Trophoblast cell (in vitro differentiated cells and primary cell): Measurements from ENCODE around the gene IRF6.

Experiments used
- DNase-seq, 2 donors: peaks; one replicate each; pipeline ENCODE4 v3.0.0-alpha.2; 2016
- H2AFZ ChIP-seq: 2 replicates; pipeline ENCODE4 v1.6.1; 2013; ENCODE audit warnings: low read length, moderate library complexity, mild to moderate bottlenecking; ENCODE audit not compliant: insufficient read depth, poor library complexity
- H2AK5ac ChIP-seq: 2 replicates; pipeline ENCODE4 v1.6.1; 2013; ENCODE audit warnings: mild to moderate bottlenecking, low read length
- H2BK120ac ChIP-seq: 2 replicates; pipeline ENCODE4 v1.6.1; 2013; ENCODE audit warnings: low read length, mild to moderate bottlenecking, moderate library complexity; ENCODE audit not compliant: insufficient read depth, poor library complexity
- H2BK12ac ChIP-seq: 2 replicates; pipeline ENCODE4 v1.6.1; 2013; ENCODE audit warnings: mild to moderate bottlenecking, low read length, moderate library complexity
- H2BK5ac ChIP-seq: 2 replicates; pipeline ENCODE4 v1.6.1; 2013; ENCODE audit warnings: low read length, low read depth, moderate library complexity, mild to moderate bottlenecking; ENCODE audit not compliant: poor library complexity
- H3K14ac ChIP-seq: 2 replicates; pipeline ENCODE4 v1.6.1; 2013; ENCODE audit warnings: mild to moderate bottlenecking, low read length
- H3K18ac ChIP-seq: 2 replicates; pipeline ENCODE4 v1.6.1; 2013; ENCODE audit warnings: mild to moderate bottlenecking, low read length
- H3K23ac ChIP-seq: 2 replicates; pipeline ENCODE4 v1.6.1; 2013; ENCODE audit warnings: low read length
- H3K27ac ChIP-seq: 2 replicates; pipeline ENCODE4 v1.5.1; 2013; ENCODE audit warnings: low read depth, mild to moderate bottlenecking, inconsistent platforms, low read length, moderate library complexity
- H3K27me3 ChIP-seq: 2 replicates; pipeline ENCODE4 v1.6.1; 2013; ENCODE audit warnings: inconsistent platforms, mild to moderate bottlenecking, low read length, moderate library complexity; ENCODE audit not compliant: insufficient read depth
- H3K36me3 ChIP-seq, 2 experiments: 1 replicate in 1 of 2; 2 replicates in 1 of 2; pipeline ENCODE4 v1.6.1; 2013; ENCODE audit warnings: low read length in 2 of 2, mild to moderate bottlenecking in 2 of 2, moderate library complexity in 1 of 2; ENCODE audit not compliant: insufficient read depth in 2 of 2, control insufficient read depth in 1 of 2
- H3K4ac ChIP-seq: 2 replicates; pipeline ENCODE4 v1.6.1; 2013; ENCODE audit warnings: low read depth, mild to moderate bottlenecking, low read length, moderate library complexity
- H3K4me1 ChIP-seq, 2 experiments: 1 replicate in 1 of 2; 2 replicates in 1 of 2; pipeline ENCODE4 v1.6.1; 2013; ENCODE audit warnings: low read length in 2 of 2, mild to moderate bottlenecking in 2 of 2, moderate library complexity in 1 of 2; ENCODE audit not compliant: insufficient read depth in 2 of 2, control insufficient read depth in 1 of 2
- H3K4me2 ChIP-seq: 2 replicates; pipeline ENCODE4 v1.6.1; 2013; ENCODE audit warnings: inconsistent platforms, mild to moderate bottlenecking, low read length, moderate library complexity
- H3K4me3 ChIP-seq: 2 replicates; pipeline ENCODE4 v1.5.1; 2013; ENCODE audit warnings: mild to moderate bottlenecking, low read depth, low read length, inconsistent platforms
- H3K79me1 ChIP-seq: one replicate; pipeline ENCODE4 v1.6.1; 2013; ENCODE audit warnings: low read length
- H3K79me2 ChIP-seq: 2 replicates; pipeline ENCODE4 v1.6.1; 2013; ENCODE audit warnings: low read length, mild to moderate bottlenecking; ENCODE audit not compliant: control insufficient read depth, insufficient read depth, poor library complexity
- H3K9ac ChIP-seq: 2 replicates; pipeline ENCODE4 v1.6.1; 2013; ENCODE audit warnings: mild to moderate bottlenecking, low read length
- H3K9me3 ChIP-seq: 2 replicates; pipeline ENCODE4 v1.6.1; 2013; ENCODE audit warnings: low read depth, mild to moderate bottlenecking, control low read depth, inconsistent platforms, low read length; ENCODE audit not compliant: insufficient read depth
- H4K12ac ChIP-seq: 2 replicates; pipeline ENCODE4 v1.6.1; 2013; ENCODE audit warnings: low read depth, mild to moderate bottlenecking, low read length, moderate library complexity
- H4K8ac ChIP-seq: 2 replicates; pipeline ENCODE4 v1.6.1; 2013; ENCODE audit warnings: low read depth, mild to moderate bottlenecking, low read length, moderate library complexity
- H4K91ac ChIP-seq: one replicate; pipeline ENCODE4 v1.6.1; 2013; ENCODE audit warnings: low read depth, mild to moderate bottlenecking, low read length, moderate library complexity
- WGBS: extraction: QIAGEN DNeasy Blood & Tissue Kit; methylation state at CpG from one replicate; pipeline ENCODE4 v1.1.7; 2013; ENCODE audit warnings: missing lambda C conversion rate; ENCODE audit not compliant: insufficient read length, insufficient coverage; ENCODE audit errors: extremely low coverage; 5-methylcytosine and 5-hydroxymethylcytosine counted together

The IRF6 gene

DNA sequence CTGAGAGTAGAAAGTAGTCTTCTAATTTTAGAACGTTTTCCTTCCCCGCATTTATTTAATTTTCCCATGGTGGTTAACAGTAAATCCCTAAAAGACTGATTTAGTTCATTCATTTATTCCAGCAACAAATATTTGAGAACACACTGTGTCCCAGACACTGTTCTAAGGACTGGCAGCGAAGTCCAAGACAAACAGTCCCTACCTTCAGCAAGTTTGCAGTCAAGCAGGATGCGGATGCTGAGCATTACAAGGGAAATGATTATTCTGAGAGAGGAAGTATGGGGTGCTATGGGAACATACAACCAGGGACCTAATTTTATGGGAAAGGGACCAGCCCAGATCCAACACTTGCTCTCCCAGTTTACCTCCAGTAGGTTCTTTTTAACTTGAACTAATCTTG lies 20.4 kb downstream of the IRF6 start:
- no peak overlapping the region for H4K8ac ChIP-seq
- no peaks in the 10 kb centered on the region for H3K9me3 ChIP-seq
- no peak overlapping the region for H2BK5ac ChIP-seq
- H2BK12ac ChIP-seq: no peak overlapping the region
- H2BK120ac ChIP-seq: no peak overlapping the region
- H3K27ac ChIP-seq: no peak overlapping the region
- no peak overlapping the region for H3K9ac ChIP-seq
- no peak overlapping the region for H3K4me2 ChIP-seq
- no peak overlapping the region for H3K4ac ChIP-seq
- DNase-seq: no peak
- H2AFZ ChIP-seq: no peak overlapping the region
- peaks cover 14 to 16% of the 10 kb centered on the region in 2 experiments for H3K4me1 ChIP-seq
- no peak overlapping the region for H3K4me3 ChIP-seq
- no peak overlapping the region for H3K23ac ChIP-seq
- WGBS: no CpG with 5 or more reads among the region's 4 CpGs
- H3K27me3 ChIP-seq: no peaks in the 10 kb centered on the region
- H2AK5ac ChIP-seq: no peak overlapping the region
- H4K12ac ChIP-seq: no peak overlapping the region
- H3K79me1 ChIP-seq: peaks cover 1% of the 10 kb centered on the region
- peaks cover 15 to 29% of the 10 kb centered on the region in 2 experiments for H3K36me3 ChIP-seq
- no peaks in the 10 kb centered on the region for H3K79me2 ChIP-seq
- no peak overlapping the region for H3K18ac ChIP-seq
- no peak overlapping the region for H4K91ac ChIP-seq
- H3K14ac ChIP-seq: no peak overlapping the region

DNA sequence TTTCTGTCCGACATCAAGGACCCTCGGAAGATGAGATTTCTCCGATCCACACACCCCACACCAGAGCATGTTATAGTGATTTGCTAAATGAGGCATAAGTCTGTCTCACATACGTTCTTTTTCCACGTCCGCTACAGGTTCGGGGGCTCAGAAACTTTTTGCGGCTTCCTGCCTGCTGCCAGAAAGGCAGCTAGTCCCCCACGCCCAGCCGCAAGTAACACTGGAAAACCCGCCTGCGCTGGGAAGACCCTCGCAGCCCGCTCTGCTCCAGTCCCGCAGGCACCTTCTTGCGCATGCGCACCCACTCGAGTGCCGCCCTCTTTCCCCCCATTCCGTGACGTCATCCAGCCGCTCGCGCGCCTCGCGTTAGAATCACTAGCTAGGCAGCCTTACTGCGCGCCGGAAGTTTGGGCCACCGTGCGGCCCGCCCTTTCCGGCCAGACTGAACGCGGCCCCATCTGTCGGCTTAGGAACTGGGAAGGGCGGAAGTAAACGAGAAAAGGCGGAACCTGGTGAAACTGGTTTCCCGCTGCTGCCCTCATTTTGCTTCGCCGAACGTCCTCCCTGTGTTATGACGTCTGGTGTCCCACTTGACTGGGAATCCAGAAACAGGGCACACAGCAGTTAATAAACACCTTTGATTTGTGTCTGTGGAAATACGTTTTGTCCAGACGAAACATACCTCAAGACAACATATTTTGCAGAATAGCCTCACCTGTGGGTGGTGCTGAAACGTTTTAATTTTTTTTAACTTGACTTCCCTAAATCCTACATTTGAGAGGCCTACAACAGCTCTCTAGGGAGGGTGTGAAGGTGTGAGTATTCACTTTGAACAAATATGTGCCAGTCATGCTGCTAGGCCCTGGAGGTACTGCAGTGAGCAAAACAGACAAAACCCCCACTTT lies 21.4 kb downstream of the IRF6 start, which contains the start of gene C1orf74:
TSS of gene C1orf74 (minus strand) at position 295 of the 905 bp plus-strand sequence. CDS start 925 bp downstream, outside the sequence.
- Histone ChIP-seq H2BK5ac (peak within 1 kb of the TSS; percentile 29), H4K91ac (peak within 1 kb of the TSS; percentile 63), H2BK120ac (peak within 1 kb of the TSS; percentile 57), H3K79me1 (peaks cover 1% of the 10 kb centered on the region), H3K14ac (peak within 1 kb of the TSS; percentile 50), H2AFZ (peak within 1 kb of the TSS; percentile 62), H3K4ac (peak within 1 kb of the TSS; percentile 30), H3K27me3 (no peaks in the 10 kb centered on the region), H3K9me3 (no peaks in the 10 kb centered on the region), H3K36me3 (peaks cover 12 to 26% of the 10 kb centered on the region in 2 experiments), H2AK5ac (no peak within 1 kb of the TSS), H3K4me2 (peak within 1 kb of the TSS; percentile 77), H3K79me2 (no peaks in the 10 kb centered on the region), H3K27ac (peak within 1 kb of the TSS; percentile 62), H3K18ac (peak within 1 kb of the TSS; percentile 42), H3K4me3 (peak within 1 kb of the TSS; percentile 77), H3K4me1 (peaks cover 12 to 13% of the 10 kb centered on the region in 2 experiments), H4K12ac (peak within 1 kb of the TSS; percentile 65), H4K8ac (peak within 1 kb of the TSS; percentile 92), H3K23ac (no peak within 1 kb of the TSS), H2BK12ac (no peak within 1 kb of the TSS), H3K9ac (peak within 1 kb of the TSS; percentile 89)
- DNase-seq: peak; percentile 100
- no CpG with 5 or more reads among the region's 48 CpGs for WGBS

DNA sequence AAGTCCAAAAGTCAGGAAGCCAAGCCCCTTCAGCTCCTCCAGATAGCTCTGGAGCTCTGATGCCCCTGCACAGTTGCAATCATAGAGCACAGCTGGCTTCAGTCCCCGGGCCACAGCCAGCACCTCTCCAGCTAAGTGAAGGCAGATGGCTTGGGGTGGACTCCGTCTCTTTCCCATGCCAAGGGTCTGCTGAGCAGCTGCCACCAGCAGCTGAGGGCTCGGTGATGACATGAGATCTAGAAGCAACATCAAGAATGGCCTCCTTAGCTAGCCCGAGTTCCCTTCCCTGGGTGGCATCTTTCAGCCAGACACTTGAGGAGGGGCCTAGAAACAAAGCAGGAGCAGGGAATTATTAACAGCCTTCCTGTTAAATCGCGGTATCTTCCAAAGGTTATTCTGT lies 22.6 kb downstream of the IRF6 start:
- Histone ChIP-seq H3K4ac (no peak overlapping the region), H3K4me2 (peak overlapping the region; percentile 77), H3K9ac (no peak overlapping the region), H3K27ac (no peak overlapping the region), H2BK5ac (no peak overlapping the region), H3K9me3 (no peaks in the 10 kb centered on the region), H3K18ac (no peak overlapping the region), H3K36me3 (peaks cover 5 to 15% of the 10 kb centered on the region in 2 experiments), H3K79me1 (peaks cover 1% of the 10 kb centered on the region), H4K8ac (no peak overlapping the region), H3K4me1 (peaks cover 12 to 13% of the 10 kb centered on the region in 2 experiments), H3K27me3 (no peaks in the 10 kb centered on the region), H3K23ac (no peak overlapping the region), H2BK120ac (no peak overlapping the region), H3K4me3 (no peak overlapping the region), H3K79me2 (no peaks in the 10 kb centered on the region), H4K12ac (no peak overlapping the region), H2AFZ (no peak overlapping the region), H3K14ac (no peak overlapping the region), H2AK5ac (no peak overlapping the region), H4K91ac (no peak overlapping the region), H2BK12ac (no peak overlapping the region)
- DNase-seq: no peak
- no CpG with 5 or more reads among the region's 6 CpGs for WGBS

DNA sequence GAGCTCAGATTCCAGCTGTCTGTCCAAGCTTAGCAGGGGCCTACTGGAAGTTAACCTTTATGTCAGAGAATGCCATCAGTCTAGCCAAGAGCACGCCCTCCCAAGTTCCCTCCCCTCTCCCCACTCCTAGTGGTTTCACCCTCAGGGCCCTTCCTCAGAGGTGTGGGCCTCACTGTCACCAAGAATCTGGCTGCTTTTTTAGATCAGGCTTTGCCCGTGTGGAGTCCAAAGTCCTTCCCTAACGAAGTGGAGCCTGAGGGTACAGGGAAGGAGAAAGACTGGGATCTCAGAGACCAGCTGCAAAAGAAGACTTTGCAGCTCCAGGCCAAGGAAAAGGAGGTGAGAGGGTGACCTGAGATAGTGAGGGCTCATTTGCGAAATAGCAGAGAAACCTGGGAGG lies 25.7 kb downstream of the IRF6 start:
- H3K79me1 ChIP-seq: peaks cover 1% of the 10 kb centered on the region
- H3K36me3 ChIP-seq: peaks cover 4 to 5% of the 10 kb centered on the region in 2 experiments
- peaks cover 12 to 13% of the 10 kb centered on the region in 2 experiments for H3K4me1 ChIP-seq
- H3K4ac ChIP-seq: no peak overlapping the region
- H2BK120ac ChIP-seq: no peak overlapping the region
- no peaks in the 10 kb centered on the region for H3K27me3 ChIP-seq
- H2AFZ ChIP-seq: no peak overlapping the region
- no peak overlapping the region for H4K8ac ChIP-seq
- H3K4me2 ChIP-seq: no peak overlapping the region
- H3K79me2 ChIP-seq: no peaks in the 10 kb centered on the region
- H3K14ac ChIP-seq: no peak overlapping the region
- H3K9ac ChIP-seq: no peak overlapping the region
- H3K27ac ChIP-seq: peak overlapping the region; percentile 35
- no peak overlapping the region for H4K12ac ChIP-seq
- no peaks in the 10 kb centered on the region for H3K9me3 ChIP-seq
- peak overlapping the region; percentile 16 for H2BK5ac ChIP-seq
- no peak overlapping the region for H3K18ac ChIP-seq
- peak; percentile 97 to 98 for DNase-seq
- WGBS: no CpG with 5 or more reads among the region's 4 CpGs
- no peak overlapping the region for H2AK5ac ChIP-seq
- no peak overlapping the region for H3K4me3 ChIP-seq
- H2BK12ac ChIP-seq: no peak overlapping the region
- no peak overlapping the region for H3K23ac ChIP-seq
- no peak overlapping the region for H4K91ac ChIP-seq
